Coronary artery (tissue), 2 donors: ENCODE data around the gene FDX2.
A peak's percentile ranks its signal among the peaks of the same experiment; 100 is the strongest.

Source experiments
- DNase-seq: peaks from one replicate; pipeline ENCODE4 v3.0.0-alpha.2; 2017; ENCODE audit warnings: low spot score
- H3K27ac ChIP-seq, 2 donors: fragments of 200-600 bp; sonication (generic); one replicate each; pipeline ENCODE4 v1.5.1; 2016 to 2019
- H3K4me3 ChIP-seq: fragments of 200-600 bp; sonication (generic); 2 replicates; pipeline ENCODE4 v1.5.1; 2016; ENCODE audit warnings: mild to moderate bottlenecking, moderate library complexity
- TF ChIP-seq, protein P1 (sequence below): fragments of 200-600 bp; sonication (generic); IDR thresholded peaks from one replicate; pipeline ENCODE4 v1.5.1; 2019; ENCODE audit warnings: antibody characterized with exemption

The FDX2 gene

DNA sequence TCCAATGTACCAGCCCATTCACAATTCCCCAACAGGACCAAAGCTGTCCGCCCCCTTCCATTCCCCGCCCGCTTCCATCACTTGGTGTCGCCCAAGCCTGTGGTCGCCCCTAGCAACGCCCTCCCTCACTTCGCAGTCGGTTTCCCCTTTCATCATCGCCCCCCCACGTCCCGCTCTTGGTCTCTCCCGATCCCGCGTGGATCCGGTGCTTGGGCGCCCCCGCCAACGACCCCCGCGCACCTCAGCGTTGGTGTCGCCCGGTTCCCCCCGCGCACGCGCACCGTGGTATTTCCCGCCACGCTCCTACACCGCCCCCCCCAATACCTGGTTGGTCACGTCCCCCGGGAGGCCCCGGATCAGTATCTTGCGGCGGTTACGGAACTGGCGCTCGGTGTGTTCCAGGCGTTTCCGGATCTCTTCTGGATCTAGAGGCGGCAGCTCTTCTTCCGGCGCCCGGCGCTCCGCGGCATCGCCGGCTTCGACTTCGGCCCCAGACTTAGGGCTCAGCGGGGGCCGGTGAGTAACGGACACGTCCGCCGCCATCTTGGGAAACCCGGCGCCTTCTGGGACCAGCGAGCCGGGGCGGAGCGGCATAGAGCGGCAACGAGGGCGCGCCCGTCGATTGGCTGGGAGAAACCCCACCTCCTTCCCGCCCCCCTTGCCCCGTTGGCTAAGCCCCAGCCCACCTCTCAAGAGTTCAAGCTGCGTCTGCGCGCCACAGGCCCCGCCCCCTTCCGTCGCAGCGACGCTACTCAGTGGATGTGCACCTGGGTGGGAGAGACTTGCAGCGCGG lies 17.3 kb upstream of the FDX2 start, which contains the start of gene RAVER1:
Gene RAVER1 (minus strand): TSS at position 565 of the 793 bp plus-strand sequence. CDS start 22 bp downstream, at position 543.
- H3K27ac ChIP-seq, result peak within 1 kb of the TSS; percentile 84 to 95
- peak; percentile 97 for DNase-seq

GRCh38 chr19:10332158-10332964 lies 16.5 kb upstream of the FDX2 start:
- DNase-seq, result no peak
- Histone ChIP-seq H3K4me3 (peak overlapping the region; percentile 86), H3K27ac (peak overlapping the region; percentile 84 to 95)
- TF ChIP-seq, protein P1, sequence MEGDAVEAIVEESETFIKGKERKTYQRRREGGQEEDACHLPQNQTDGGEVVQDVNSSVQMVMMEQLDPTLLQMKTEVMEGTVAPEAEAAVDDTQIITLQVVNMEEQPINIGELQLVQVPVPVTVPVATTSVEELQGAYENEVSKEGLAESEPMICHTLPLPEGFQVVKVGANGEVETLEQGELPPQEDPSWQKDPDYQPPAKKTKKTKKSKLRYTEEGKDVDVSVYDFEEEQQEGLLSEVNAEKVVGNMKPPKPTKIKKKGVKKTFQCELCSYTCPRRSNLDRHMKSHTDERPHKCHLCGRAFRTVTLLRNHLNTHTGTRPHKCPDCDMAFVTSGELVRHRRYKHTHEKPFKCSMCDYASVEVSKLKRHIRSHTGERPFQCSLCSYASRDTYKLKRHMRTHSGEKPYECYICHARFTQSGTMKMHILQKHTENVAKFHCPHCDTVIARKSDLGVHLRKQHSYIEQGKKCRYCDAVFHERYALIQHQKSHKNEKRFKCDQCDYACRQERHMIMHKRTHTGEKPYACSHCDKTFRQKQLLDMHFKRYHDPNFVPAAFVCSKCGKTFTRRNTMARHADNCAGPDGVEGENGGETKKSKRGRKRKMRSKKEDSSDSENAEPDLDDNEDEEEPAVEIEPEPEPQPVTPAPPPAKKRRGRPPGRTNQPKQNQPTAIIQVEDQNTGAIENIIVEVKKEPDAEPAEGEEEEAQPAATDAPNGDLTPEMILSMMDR, result no peak

More for the DNA sequence above, 17.3 kb upstream of the FDX2 start, which contains the start of gene RAVER1:
- TF ChIP-seq, protein P1, result no peak
- H3K4me3 ChIP-seq, result peak within 1 kb of the TSS; percentile 86

GRCh38 chr19:10329555-10329954 lies 13.7 kb upstream of the FDX2 start:
- TF ChIP-seq, protein P1, result no peak
- Histone ChIP-seq H3K4me3 (no peak overlapping the region), H3K27ac (no peak overlapping the region)
- no peak for DNase-seq

- Histone ChIP-seq H3K4me3 (no peak overlapping the region), H3K27ac (no peak overlapping the region)
- DNase-seq, result no peak
- TF ChIP-seq, protein P1, result no peak
Measured at GRCh38 chr19:10328558-10329429, 13.0 kb upstream of the FDX2 start.

DNA sequence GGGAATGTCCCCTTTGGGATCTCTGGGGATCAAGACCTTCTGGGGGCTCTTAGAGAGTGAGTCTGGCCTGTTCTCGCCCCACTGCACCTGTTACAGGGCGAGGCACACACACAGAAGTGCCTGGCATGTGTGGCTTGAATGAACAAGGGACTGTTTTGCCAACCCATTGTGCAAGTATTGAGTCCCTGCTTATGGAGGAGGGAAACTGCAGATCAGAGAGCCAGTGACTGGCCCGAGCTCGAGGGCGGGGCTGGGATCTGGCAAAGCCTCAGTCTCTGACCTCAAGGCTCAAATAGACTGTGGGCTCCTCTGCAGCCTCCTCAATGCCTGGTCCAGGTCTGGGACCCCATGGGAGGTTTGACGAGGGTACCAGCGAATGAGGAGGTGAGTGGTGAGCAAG lies 12.0 kb upstream of the FDX2 start:
- Histone ChIP-seq H3K4me3 (no peak overlapping the region), H3K27ac (no peak overlapping the region)
- TF ChIP-seq, protein P1, result no peak
- no peak for DNase-seq

DNA sequence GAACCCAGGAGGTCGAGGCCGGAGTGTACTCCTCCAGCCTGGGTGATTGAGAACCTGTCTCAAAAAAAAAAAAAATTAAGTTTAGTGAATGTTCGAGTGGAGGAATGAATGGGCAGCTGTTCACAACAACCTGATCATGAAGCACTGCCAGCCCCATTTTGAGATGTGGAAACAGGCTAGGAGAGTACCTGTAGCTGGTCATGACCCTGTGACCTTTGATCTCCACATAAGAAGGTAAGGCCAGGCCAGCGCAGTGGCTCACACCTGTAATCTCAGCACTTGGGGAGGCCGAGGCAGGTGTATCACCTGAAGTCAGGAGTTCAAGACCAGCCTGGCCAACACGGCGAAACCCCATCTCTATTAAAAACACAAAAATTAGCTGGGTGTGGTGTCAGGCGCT lies 9.9 kb upstream of the FDX2 start:
- no peak for DNase-seq
- Histone ChIP-seq H3K4me3 (no peak overlapping the region), H3K27ac (no peak overlapping the region)
- TF ChIP-seq, protein P1, result no peak
